ENCODE results near the gene KCTD19.
A peak's percentile ranks its signal among the peaks of the same experiment; 100 is the strongest.
"Not testable (repeated sequence)": the region's sequence is repeated elsewhere in the genome, so short reads cannot be mapped to it uniquely, and the experiment has no call there.

Gene KCTD19

DNA sequence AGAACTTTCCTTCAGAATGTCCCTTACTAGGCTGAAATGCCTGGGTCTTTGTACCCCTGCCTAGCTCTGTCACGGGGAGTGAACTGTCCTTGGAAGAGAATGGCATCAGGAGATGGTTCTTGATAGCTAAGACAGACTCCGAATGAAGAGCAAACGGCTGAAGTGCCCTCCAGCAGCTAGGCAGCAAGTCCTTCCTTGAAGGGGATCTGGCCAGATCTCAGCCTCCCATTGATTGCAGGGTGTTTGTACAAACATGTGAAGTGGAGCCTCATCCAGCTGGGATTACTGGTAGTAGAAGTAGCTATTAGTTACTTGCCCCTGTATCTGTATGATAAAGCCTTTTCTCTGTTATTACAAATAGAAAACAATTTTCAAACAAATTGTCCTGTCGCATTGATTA, 31.0 kb upstream of the KCTD19 start:
- no peak overlapping the region for H3K4me3 ChIP-seq (ENCODE audit: low read depth, low read length)
- no peak for DNase-seq (ENCODE audit: low read depth)
- TF ChIP-seq, protein P1, sequence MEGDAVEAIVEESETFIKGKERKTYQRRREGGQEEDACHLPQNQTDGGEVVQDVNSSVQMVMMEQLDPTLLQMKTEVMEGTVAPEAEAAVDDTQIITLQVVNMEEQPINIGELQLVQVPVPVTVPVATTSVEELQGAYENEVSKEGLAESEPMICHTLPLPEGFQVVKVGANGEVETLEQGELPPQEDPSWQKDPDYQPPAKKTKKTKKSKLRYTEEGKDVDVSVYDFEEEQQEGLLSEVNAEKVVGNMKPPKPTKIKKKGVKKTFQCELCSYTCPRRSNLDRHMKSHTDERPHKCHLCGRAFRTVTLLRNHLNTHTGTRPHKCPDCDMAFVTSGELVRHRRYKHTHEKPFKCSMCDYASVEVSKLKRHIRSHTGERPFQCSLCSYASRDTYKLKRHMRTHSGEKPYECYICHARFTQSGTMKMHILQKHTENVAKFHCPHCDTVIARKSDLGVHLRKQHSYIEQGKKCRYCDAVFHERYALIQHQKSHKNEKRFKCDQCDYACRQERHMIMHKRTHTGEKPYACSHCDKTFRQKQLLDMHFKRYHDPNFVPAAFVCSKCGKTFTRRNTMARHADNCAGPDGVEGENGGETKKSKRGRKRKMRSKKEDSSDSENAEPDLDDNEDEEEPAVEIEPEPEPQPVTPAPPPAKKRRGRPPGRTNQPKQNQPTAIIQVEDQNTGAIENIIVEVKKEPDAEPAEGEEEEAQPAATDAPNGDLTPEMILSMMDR (IDR thresholded peaks at IDR 0.05; ENCODE audit: control insufficient read depth, extremely low read depth, insufficient read depth) = no peak

DNA sequence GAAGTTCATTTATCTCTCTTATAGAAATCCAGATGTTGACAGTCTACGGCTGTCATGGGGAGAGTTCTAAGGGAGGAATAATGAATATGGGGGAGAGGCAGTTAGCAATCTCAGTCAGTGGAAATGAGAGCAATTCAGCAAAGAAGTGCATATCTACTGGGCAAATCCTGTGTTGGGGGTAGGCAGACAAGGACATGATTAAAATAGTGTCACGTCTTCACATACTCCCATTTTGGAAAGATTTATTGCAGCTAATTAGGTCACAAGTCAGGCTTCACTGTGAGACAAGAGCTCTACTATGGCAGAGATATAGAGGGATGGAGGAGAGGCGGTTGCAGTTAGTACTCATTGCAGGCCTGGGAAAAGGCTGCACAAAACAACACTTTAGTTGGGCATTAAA, 29.9 kb upstream of the KCTD19 start:
- no peak for DNase-seq (ENCODE audit: low read depth)
- no peak overlapping the region for H3K4me3 ChIP-seq (ENCODE audit: low read depth, low read length)
- TF ChIP-seq, protein P1 (IDR thresholded peaks at IDR 0.05; ENCODE audit: control insufficient read depth, extremely low read depth, insufficient read depth) = no peak

DNA sequence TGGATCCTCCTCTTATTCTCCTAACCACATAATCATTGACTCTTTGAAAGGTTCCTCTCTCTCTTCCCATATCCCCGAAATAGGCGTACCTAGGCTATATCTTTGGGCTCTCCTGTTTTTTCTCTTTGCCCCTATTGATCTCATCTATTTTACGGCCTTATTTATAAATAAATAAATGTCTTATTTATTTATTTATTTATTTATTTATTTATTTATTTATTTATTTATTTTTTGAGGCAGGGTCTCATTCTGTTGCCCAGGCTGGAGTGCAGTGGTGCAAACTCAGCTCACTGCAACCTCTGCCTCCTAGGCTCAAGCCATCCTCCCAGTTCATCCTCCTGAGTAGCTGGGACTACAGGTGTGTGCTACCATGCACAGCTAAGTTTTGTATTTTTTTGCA, 25.9 kb upstream of the KCTD19 start:
- DNase-seq (ENCODE audit: low read depth); H3K4me3 ChIP-seq (ENCODE audit: low read depth, low read length): not testable (repeated sequence)

DNA sequence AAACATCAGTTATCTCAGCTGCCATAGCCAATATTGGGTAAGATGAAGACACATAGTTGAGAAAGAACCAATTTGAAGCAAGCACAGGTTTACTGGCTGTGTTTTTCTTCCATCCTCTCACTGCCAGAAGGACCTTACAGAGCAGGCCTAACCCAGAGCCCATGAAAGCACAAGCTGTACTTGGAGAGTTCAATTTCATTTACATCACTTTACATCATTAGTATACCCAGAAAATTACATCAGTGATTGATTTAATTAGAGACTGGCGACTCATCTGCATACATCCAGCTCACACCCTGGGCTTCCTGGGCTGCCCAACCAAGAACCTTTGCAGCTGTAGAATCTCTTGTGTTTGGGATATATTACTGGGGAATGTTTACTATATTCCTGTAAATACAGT, 23.8 kb upstream of the KCTD19 start:
- TF ChIP-seq, protein P1 (IDR thresholded peaks at IDR 0.05; ENCODE audit: control insufficient read depth, extremely low read depth, insufficient read depth) = no peak
- H3K4me3 ChIP-seq (ENCODE audit: low read depth, low read length) = no peak overlapping the region
- DNase-seq (ENCODE audit: low read depth) = no peak

DNA sequence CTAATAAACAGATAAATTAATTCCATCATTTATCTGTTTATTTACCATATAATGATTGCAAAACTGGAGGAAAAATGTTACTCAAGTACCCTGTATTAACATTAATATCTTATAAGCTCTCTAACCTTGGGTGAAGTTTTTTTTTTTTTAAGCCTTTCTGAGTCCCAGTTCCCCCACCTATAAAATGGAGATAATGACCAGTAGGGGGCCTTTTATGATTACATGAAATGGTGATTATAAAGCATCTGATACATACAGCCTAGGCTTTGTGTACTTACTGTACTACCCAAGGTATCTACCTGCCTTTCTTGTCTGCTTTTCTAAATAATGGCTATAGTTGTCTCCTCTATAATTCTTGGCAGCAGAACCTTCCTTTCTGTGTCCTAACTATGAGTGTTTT, 22.6 kb upstream of the KCTD19 start:
- DNase-seq (ENCODE audit: low read depth) = no peak
- H3K4me3 ChIP-seq (ENCODE audit: low read depth, low read length) = no peak overlapping the region
- TF ChIP-seq, protein P1 (IDR thresholded peaks at IDR 0.05; ENCODE audit: control insufficient read depth, extremely low read depth, insufficient read depth) = peak; percentile 37; the same call in 1 of the 2 replicates

DNA sequence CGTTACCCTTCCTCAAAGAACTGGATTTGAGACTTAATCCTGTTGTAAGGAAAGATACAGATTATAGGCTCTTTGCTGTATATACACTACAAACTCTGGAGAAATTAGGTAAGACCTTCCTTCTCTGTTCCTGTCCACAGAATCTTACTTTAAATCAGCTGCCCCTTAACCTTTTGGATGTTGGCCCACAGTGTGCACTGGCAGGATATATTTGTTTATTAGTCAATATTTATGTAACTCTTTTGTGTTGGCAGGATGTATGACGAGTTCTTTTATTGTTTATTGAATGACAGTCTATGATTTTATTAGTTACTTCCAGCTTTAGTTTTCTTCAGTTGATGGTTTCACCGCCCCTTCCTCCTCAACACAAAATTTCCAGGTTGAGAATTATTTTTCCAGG, 19.8 kb upstream of the KCTD19 start:
- TF ChIP-seq, protein P1 (IDR thresholded peaks at IDR 0.05; ENCODE audit: control insufficient read depth, extremely low read depth, insufficient read depth) = no peak
- DNase-seq (ENCODE audit: low read depth) = peak; percentile 99
- H3K4me3 ChIP-seq (ENCODE audit: low read depth, low read length) = no peak overlapping the region

DNA sequence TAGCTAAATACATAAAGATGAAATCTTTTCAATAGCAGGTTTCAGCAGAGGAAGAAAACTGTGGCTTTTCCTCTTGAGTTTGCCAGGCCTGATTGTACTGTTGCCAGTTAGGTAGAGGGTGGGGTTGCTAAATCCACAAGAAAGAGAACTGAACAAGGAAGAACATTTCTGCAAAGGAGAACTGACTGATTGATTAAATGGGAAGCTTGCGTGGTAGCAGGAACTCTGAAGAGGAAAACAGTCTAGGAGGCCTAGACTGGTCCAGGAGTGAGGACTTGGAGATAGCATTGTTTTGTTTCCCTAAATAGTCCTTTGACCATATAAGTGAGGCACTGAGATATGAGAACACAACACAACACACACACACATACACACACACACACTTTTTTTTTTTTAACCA, 18.9 kb upstream of the KCTD19 start:
- no peak overlapping the region for H3K4me3 ChIP-seq (ENCODE audit: low read depth, low read length)
- TF ChIP-seq, protein P1 (IDR thresholded peaks at IDR 0.05; ENCODE audit: control insufficient read depth, extremely low read depth, insufficient read depth) = no peak
- peak; percentile 47 for DNase-seq (ENCODE audit: low read depth)
